Hepatocyte (in vitro differentiated cells): ENCODE measurements around the gene OR2AK2. TPM values are rescaled to one million over a fixed set of nuclear protein-coding genes. Genes with fewer than 3 reads are reported as not detected.

Source experiments
- DNase-seq: peaks from one replicate; pipeline ENCODE4 v3.0.0-alpha.2; 2016; ENCODE audit warnings: low spot score
- H2AFZ ChIP-seq: fragments of 200-600 bp; sonication (generic); 2 replicates; pipeline ENCODE4 v1.6.0; 2016; ENCODE audit warnings: antibody characterized with exemption, mild to moderate bottlenecking
- H3K27ac ChIP-seq: fragments of 200-600 bp; sonication (generic); 2 replicates; pipeline ENCODE4 v1.5.1; 2016; ENCODE audit warnings: mild to moderate bottlenecking
- H3K27me3 ChIP-seq: fragments of 200-600 bp; sonication (generic); 2 replicates; pipeline ENCODE4 v1.6.1; 2016
- H3K36me3 ChIP-seq: fragments of 200-600 bp; sonication (generic); replicated peaks from 2 replicates; pipeline ENCODE4 v1.5.1; 2016; ENCODE audit warnings: low read depth; ENCODE audit not compliant: insufficient read depth
- H3K4me1 ChIP-seq: fragments of 200-600 bp; sonication (generic); 2 replicates; pipeline ENCODE4 v1.5.1; 2016; ENCODE audit warnings: mild to moderate bottlenecking, moderate library complexity; ENCODE audit not compliant: insufficient read depth
- H3K4me2 ChIP-seq: fragments of 200-600 bp; sonication (generic); 2 replicates; pipeline ENCODE4 v1.6.0; 2016
- H3K4me3 ChIP-seq: fragments of 200-600 bp; sonication (generic); 2 replicates; pipeline ENCODE4 v1.5.1; 2016; ENCODE audit warnings: mild to moderate bottlenecking
- H3K79me2 ChIP-seq: fragments of 200-600 bp; sonication (generic); 2 replicates; pipeline ENCODE4 v1.6.0; 2017; ENCODE audit warnings: mild to moderate bottlenecking
- H3K9me2 ChIP-seq: fragments of 200-600 bp; sonication (generic); replicated peaks from 2 replicates; pipeline ENCODE4 v1.6.0; 2017; ENCODE audit warnings: mild to moderate bottlenecking; ENCODE audit not compliant: insufficient read depth
- H3K9me3 ChIP-seq: fragments of 200-600 bp; sonication (generic); 2 replicates; pipeline ENCODE4 v1.5.1; 2016; ENCODE audit warnings: low read depth, mild to moderate bottlenecking
- H4K20me1 ChIP-seq: fragments of 200-600 bp; sonication (generic); 2 replicates; pipeline ENCODE4 v1.6.0; 2016; ENCODE audit warnings: mild to moderate bottlenecking; ENCODE audit not compliant: insufficient read depth, poor library complexity, severe bottlenecking
- EZH2 ChIP-seq: fragments of 200-600 bp; sonication (generic); IDR thresholded peaks from 2 replicates; pipeline ENCODE4 v1.6.1; 2016; ENCODE audit warnings: antibody characterized with exemption, mild to moderate bottlenecking, borderline replicate concordance
- EZH2phosphoT487 ChIP-seq: fragments of 200-600 bp; sonication (generic); IDR thresholded peaks from one replicate; pipeline ENCODE4 v1.6.1; 2018; ENCODE audit warnings: antibody characterized with exemption, mild to moderate bottlenecking, low read depth, moderate library complexity; ENCODE audit not compliant: unreplicated experiment, severe bottlenecking
- WGBS: methylation state at CpG from one replicate; pipeline ENCODE4 v1.1.6; 2016; ENCODE audit warnings: low lambda C conversion rate; ENCODE audit errors: missing lambda C conversion rate; 5-methylcytosine and 5-hydroxymethylcytosine counted together
- polyA plus RNA-seq: library from polyadenylated mRNA; unstranded; fragments of >200 nt; fragmentation: Nextera tagmentation; extraction: Ambion mirVana; gene quantifications from 2 replicates; pipeline ENCODE4 v1.2.1, GENCODE V29; 2016
- total RNA-seq: library from RNA; depleted of rRNA; stranded (reverse); fragments of >200 nt; gene quantifications from 2 replicates; pipeline ENCODE4 v1.2.3, GENCODE V29; 2014
- TF ChIP-seq, protein P1 (sequence below): fragments of 200-600 bp; sonication (generic); IDR thresholded peaks from 2 replicates; pipeline ENCODE4 v1.5.1; 2016; ENCODE audit warnings: antibody characterized with exemption, mild to moderate bottlenecking; ENCODE audit not compliant: poor library complexity

Gene OR2AK2
- total and polyA plus RNA-seq, 2 experiments from 2014 or later = not detected

GRCh38 chr1:247942624-247943023 lies 22.4 kb upstream of the OR2AK2 start:
- Histone ChIP-seq H3K79me2 (no peaks in the 10 kb centered on the region), H4K20me1 (no peaks in the 10 kb centered on the region), H3K36me3 (no peaks in the 10 kb centered on the region), H3K9me3 (no peaks in the 10 kb centered on the region), H3K4me1 (no peaks in the 10 kb centered on the region), H3K9me2 (no peaks in the 10 kb centered on the region), H3K27ac (no peak overlapping the region), H3K4me2 (no peak overlapping the region), H2AFZ (no peak overlapping the region), H3K4me3 (no peak overlapping the region), H3K27me3 (no peaks in the 10 kb centered on the region)
- 73% methylated on average over 6 of the region's 6 CpGs for WGBS
- TF ChIP-seq EZH2 (no peak), EZH2phosphoT487 (no peak)
- TF ChIP-seq, protein P1, sequence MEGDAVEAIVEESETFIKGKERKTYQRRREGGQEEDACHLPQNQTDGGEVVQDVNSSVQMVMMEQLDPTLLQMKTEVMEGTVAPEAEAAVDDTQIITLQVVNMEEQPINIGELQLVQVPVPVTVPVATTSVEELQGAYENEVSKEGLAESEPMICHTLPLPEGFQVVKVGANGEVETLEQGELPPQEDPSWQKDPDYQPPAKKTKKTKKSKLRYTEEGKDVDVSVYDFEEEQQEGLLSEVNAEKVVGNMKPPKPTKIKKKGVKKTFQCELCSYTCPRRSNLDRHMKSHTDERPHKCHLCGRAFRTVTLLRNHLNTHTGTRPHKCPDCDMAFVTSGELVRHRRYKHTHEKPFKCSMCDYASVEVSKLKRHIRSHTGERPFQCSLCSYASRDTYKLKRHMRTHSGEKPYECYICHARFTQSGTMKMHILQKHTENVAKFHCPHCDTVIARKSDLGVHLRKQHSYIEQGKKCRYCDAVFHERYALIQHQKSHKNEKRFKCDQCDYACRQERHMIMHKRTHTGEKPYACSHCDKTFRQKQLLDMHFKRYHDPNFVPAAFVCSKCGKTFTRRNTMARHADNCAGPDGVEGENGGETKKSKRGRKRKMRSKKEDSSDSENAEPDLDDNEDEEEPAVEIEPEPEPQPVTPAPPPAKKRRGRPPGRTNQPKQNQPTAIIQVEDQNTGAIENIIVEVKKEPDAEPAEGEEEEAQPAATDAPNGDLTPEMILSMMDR = no peak
- no peak for DNase-seq

GRCh38 chr1:247948558-247948957 lies 16.5 kb upstream of the OR2AK2 start, which contains the start of gene OR2L8:
Gene OR2L8, plus strand, starts transcription at chr1:247948858. Its CDS starts 0 bp downstream, at chr1:247948858.
- WGBS = 65% methylated on average over 3 of the region's 3 CpGs
- TF ChIP-seq EZH2phosphoT487 = no peak
- TF ChIP-seq, protein P1 = no peak
- TF ChIP-seq EZH2 = no peak
- Histone ChIP-seq H3K27ac (no peak within 1 kb of the TSS), H4K20me1 (no peaks in the 10 kb centered on the region), H3K9me2 (no peaks in the 10 kb centered on the region), H3K4me2 (no peak within 1 kb of the TSS), H3K9me3 (no peaks in the 10 kb centered on the region), H2AFZ (no peak within 1 kb of the TSS), H3K79me2 (no peaks in the 10 kb centered on the region), H3K4me3 (no peak within 1 kb of the TSS), H3K36me3 (no peaks in the 10 kb centered on the region), H3K27me3 (no peaks in the 10 kb centered on the region), H3K4me1 (no peaks in the 10 kb centered on the region)
- no peak for DNase-seq

- no peaks in the 10 kb centered on the region for H3K4me1 ChIP-seq
- H4K20me1 ChIP-seq = no peaks in the 10 kb centered on the region
- no peak overlapping the region for H3K4me3 ChIP-seq
- WGBS = 97% methylated on average over 1 of the region's 1 CpG
- H3K79me2 ChIP-seq = no peaks in the 10 kb centered on the region
- H3K9me2 ChIP-seq = no peaks in the 10 kb centered on the region
- H3K27me3 ChIP-seq = no peaks in the 10 kb centered on the region
- H3K36me3 ChIP-seq = no peaks in the 10 kb centered on the region
- H2AFZ ChIP-seq = no peak overlapping the region
- DNase-seq = no peak
- H3K9me3 ChIP-seq = no peaks in the 10 kb centered on the region
- H3K4me2 ChIP-seq = no peak overlapping the region
- no peak overlapping the region for H3K27ac ChIP-seq
- TF ChIP-seq, protein P1 = no peak
- TF ChIP-seq EZH2phosphoT487 = no peak
- no peak for TF ChIP-seq EZH2
These were observed 11.6 kb upstream of the OR2AK2 start for GRCh38 chr1:247953408-247953807.

- TF ChIP-seq EZH2 = no peak
- no peak for TF ChIP-seq EZH2phosphoT487
- TF ChIP-seq, protein P1 = no peak
- no peaks in the 10 kb centered on the region for H3K27me3 ChIP-seq
- no peaks in the 10 kb centered on the region for H3K9me2 ChIP-seq
- no peaks in the 10 kb centered on the region for H4K20me1 ChIP-seq
- no peaks in the 10 kb centered on the region for H3K79me2 ChIP-seq
- H3K4me1 ChIP-seq = no peaks in the 10 kb centered on the region
- no peak overlapping the region for H2AFZ ChIP-seq
- no peak overlapping the region for H3K27ac ChIP-seq
- H3K4me2 ChIP-seq = no peak overlapping the region
- WGBS = 20% methylated on average over 3 of the region's 3 CpGs
- no peak overlapping the region for H3K4me3 ChIP-seq
- DNase-seq = no peak
- H3K9me3 ChIP-seq = no peaks in the 10 kb centered on the region
- H3K36me3 ChIP-seq = no peaks in the 10 kb centered on the region
These were observed 3.2 kb upstream of the OR2AK2 start for GRCh38 chr1:247961791-247962190.
